Vagina (tissue), 2 donors: ENCODE data around the gene CARD11. TPM values are rescaled to one million over a fixed set of nuclear protein-coding genes. Genes with fewer than 3 reads are reported as not detected.

Experiments
- DNase-seq, 2 donors: peaks; one replicate each; pipeline ENCODE4 v3.0.0-alpha.2; 2017; ENCODE audit errors: extremely low spot score in 2 of 2
- H3K27ac ChIP-seq: fragments of 200-600 bp; sonication (generic); one replicate; pipeline ENCODE4 v1.5.1; 2019
- H3K27me3 ChIP-seq: fragments of 200-600 bp; sonication (generic); one replicate; pipeline ENCODE4 v1.5.1; 2019
- H3K36me3 ChIP-seq, 2 donors: fragments of 200-600 bp; sonication (generic); one replicate each; pipeline ENCODE4 v1.5.1; 2017 to 2019
- H3K4me1 ChIP-seq: fragments of 200-600 bp; sonication (generic); one replicate; pipeline ENCODE4 v1.5.1; 2019
- H3K4me3 ChIP-seq, 2 donors: fragments of 200-600 bp; sonication (generic); 1 replicate in 1 of 2; 2 replicates in 1 of 2; pipeline ENCODE4 v1.5.1; 2016 to 2019
- H3K9me3 ChIP-seq: fragments of 200-600 bp; sonication (generic); one replicate; pipeline ENCODE4 v1.5.1; 2019
- POLR2A ChIP-seq, 2 donors: fragments of 450-650 bp; IDR thresholded peaks; one replicate each; pipeline ENCODE4 v1.6.1; 2017; ENCODE audit warnings: antibody characterized with exemption in 2 of 2, mild to moderate bottlenecking in 2 of 2, moderate library complexity in 2 of 2
- POLR2AphosphoS5 ChIP-seq, 2 donors: sonication (generic); formaldehyde crosslinking; IDR thresholded peaks; one replicate each; pipeline ENCODE4 v1.9.0; 2017; ENCODE audit warnings: antibody characterized with exemption in 2 of 2, mild to moderate bottlenecking in 2 of 2, low read depth in 1 of 2; ENCODE audit not compliant: insufficient read depth in 1 of 2
- intact Hi-C: fragments of 100-400 bp; cut with DNase I; formaldehyde crosslinking; loops from one replicate; pipeline ENCODE4 v1.15.1; 2023
- total RNA-seq: library from RNA; depleted of rRNA; stranded (reverse); fragments of >200 nt; gene quantifications from one replicate; pipeline ENCODE4 v1.2.3, GENCODE V29; 2016
- TF ChIP-seq, protein P1 (sequence below), 3 experiments: fragments of 450-650 bp in 2 of 3; fragments of 200-600 bp in 1 of 3; sonication (generic) in 1 of 3; IDR thresholded peaks; one replicate each; pipeline ENCODE4 v1.5.1; 2017 to 2019; ENCODE audit warnings: antibody characterized with exemption in 3 of 3, mild to moderate bottlenecking in 2 of 3, moderate library complexity in 2 of 3

CARD11 gene
- total RNA-seq, 1 donor from 2014 or later = 2.9 TPM

DNA sequence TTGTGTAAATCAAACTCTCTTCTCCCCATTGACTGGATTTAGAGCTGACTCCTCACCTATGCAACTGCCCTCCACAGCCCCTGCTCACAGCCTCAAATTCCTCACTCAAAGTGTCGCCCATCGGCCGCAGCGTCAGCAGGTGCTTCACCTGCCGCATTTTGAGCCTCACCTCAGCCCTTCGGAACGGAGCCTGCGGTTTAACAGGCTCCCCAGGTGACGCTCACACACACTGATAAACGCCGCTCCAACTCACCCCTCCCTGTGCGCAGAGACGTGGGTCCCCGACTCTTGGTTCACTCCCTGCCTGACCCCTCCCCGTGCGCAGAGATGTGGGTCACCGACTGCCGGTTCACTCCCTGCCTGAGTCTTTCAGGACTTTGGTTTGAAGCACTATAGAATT lies 57.1 kb downstream of the CARD11 start:
- no peaks in the 10 kb centered on the region for H3K36me3 ChIP-seq
- no peak overlapping the region for H3K4me3 ChIP-seq
- no peak overlapping the region for H3K27ac ChIP-seq
- no peaks in the 10 kb centered on the region for H3K27me3 ChIP-seq
- DNase-seq = no peak
- intact Hi-C loops = no loop called here
- no peaks in the 10 kb centered on the region for H3K9me3 ChIP-seq
- H3K4me1 ChIP-seq = no peaks in the 10 kb centered on the region
- no peak for TF ChIP-seq POLR2AphosphoS5 (IDR thresholded peaks at IDR 0.05; ENCODE audit: insufficient read depth in 1 of 2, low read depth in 1 of 2)
- TF ChIP-seq, protein P1, sequence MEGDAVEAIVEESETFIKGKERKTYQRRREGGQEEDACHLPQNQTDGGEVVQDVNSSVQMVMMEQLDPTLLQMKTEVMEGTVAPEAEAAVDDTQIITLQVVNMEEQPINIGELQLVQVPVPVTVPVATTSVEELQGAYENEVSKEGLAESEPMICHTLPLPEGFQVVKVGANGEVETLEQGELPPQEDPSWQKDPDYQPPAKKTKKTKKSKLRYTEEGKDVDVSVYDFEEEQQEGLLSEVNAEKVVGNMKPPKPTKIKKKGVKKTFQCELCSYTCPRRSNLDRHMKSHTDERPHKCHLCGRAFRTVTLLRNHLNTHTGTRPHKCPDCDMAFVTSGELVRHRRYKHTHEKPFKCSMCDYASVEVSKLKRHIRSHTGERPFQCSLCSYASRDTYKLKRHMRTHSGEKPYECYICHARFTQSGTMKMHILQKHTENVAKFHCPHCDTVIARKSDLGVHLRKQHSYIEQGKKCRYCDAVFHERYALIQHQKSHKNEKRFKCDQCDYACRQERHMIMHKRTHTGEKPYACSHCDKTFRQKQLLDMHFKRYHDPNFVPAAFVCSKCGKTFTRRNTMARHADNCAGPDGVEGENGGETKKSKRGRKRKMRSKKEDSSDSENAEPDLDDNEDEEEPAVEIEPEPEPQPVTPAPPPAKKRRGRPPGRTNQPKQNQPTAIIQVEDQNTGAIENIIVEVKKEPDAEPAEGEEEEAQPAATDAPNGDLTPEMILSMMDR (IDR thresholded peaks at IDR 0.05) = no peak
- no peak for TF ChIP-seq POLR2A (IDR thresholded peaks at IDR 0.05)

DNA sequence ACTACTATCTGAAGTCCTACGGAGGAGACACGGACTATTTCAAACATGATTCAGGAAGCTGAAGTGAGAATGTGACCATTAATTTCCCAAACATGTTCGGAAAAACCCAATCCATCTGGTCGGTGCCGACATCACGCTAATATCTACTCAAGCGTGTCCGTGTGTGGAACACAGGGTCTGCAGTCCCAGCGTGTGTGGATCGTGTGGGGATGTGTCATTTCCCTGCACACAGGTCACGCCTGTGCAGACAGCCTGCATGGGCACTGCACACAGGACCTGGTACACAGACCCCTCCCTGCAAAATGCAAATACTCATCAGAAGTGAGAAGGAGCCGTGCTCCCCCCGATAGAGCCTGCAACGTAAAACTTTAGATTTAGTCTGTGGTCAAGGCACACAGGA lies 57.8 kb downstream of the CARD11 start:
- Histone ChIP-seq H3K4me3 (no peak overlapping the region), H3K27me3 (no peaks in the 10 kb centered on the region), H3K27ac (no peak overlapping the region), H3K4me1 (no peaks in the 10 kb centered on the region), H3K36me3 (no peaks in the 10 kb centered on the region), H3K9me3 (no peaks in the 10 kb centered on the region)
- DNase-seq = no peak
- TF ChIP-seq, protein P1 (IDR thresholded peaks at IDR 0.05) = no peak
- TF ChIP-seq POLR2AphosphoS5 (IDR thresholded peaks at IDR 0.05; ENCODE audit: insufficient read depth in 1 of 2, low read depth in 1 of 2) (no peak), POLR2A (IDR thresholded peaks at IDR 0.05) (no peak)
- intact Hi-C loops = no loop called here

DNA sequence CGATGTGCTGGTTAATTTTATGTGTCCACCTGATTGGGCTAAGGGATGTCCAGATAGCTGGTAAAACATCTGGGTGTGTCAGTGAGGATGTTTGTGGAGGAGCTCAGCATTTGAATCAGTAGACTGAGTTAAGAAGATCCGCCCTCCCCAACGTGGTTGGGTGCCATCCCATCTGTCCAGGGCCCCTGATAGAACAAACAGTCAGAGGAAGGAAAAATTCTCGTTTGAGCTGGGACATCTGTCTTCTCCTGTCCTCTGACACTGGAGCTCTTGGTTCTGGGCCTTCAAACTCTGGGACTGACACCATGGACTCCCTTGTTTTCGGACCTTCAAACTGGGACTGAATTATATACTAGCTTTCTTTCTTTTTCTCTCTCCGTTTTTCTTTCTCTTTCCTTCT lies 59.6 kb downstream of the CARD11 start:
- no peak overlapping the region for H3K27ac ChIP-seq
- H3K9me3 ChIP-seq = no peaks in the 10 kb centered on the region
- no peak overlapping the region for H3K4me3 ChIP-seq
- no peak for DNase-seq
- intact Hi-C loops = no loop called here
- H3K27me3 ChIP-seq = no peaks in the 10 kb centered on the region
- H3K36me3 ChIP-seq = no peaks in the 10 kb centered on the region
- H3K4me1 ChIP-seq = no peaks in the 10 kb centered on the region
- no peak for TF ChIP-seq POLR2AphosphoS5 (IDR thresholded peaks at IDR 0.05; ENCODE audit: insufficient read depth in 1 of 2, low read depth in 1 of 2)
- TF ChIP-seq POLR2A (IDR thresholded peaks at IDR 0.05) = no peak
- TF ChIP-seq, protein P1 (IDR thresholded peaks at IDR 0.05) = no peak

DNA sequence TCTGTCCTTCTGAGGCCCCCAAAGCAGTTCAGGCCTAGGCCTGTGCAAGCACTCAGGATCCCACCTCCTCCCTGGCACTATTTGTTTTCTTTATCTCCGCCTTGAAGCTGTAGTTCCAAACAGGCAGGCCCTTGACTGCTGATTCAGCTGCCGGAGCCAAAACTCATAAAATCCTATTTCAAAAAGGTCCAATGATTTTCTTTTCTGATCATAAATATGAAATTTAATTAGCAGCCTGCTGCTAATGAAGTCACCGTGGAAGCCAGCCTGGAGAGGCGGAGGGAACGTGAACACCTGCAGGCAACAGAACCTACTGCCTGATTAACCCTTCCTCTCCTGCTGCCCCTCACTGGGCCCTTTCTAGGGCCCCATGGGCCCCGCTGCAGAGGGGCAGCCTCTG lies 60.1 kb downstream of the CARD11 start:
- H3K27me3 ChIP-seq = no peaks in the 10 kb centered on the region
- intact Hi-C loops = no loop called here

DNA sequence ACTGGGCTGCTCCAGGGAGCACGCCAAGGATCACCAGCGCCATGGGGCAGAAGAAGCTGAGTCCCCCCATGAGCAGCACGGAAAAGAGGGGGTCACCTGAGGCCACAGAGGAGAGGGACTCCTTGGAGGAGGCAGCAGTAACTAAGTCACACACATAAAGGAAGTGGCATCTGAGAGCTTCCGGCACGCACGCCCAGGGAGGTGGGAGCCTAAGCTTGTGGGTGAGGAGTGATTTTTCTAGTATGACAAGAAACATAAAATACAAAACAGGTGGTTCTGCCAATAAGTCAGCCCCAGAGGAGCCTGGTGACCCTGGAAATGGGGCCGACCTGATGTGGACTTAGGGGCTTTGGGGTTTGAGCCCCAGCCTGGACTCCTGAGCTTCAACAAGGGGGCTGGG lies 60.8 kb downstream of the CARD11 start:
- Histone ChIP-seq H3K27me3 (no peaks in the 10 kb centered on the region), H3K36me3 (no peaks in the 10 kb centered on the region), H3K4me1 (no peaks in the 10 kb centered on the region), H3K4me3 (no peak overlapping the region), H3K9me3 (no peaks in the 10 kb centered on the region), H3K27ac (no peak overlapping the region)
- TF ChIP-seq POLR2AphosphoS5 (IDR thresholded peaks at IDR 0.05; ENCODE audit: insufficient read depth in 1 of 2, low read depth in 1 of 2) (no peak), POLR2A (IDR thresholded peaks at IDR 0.05) (no peak)
- TF ChIP-seq, protein P1 (IDR thresholded peaks at IDR 0.05) = no peak
- no peak for DNase-seq
- intact Hi-C loops = no loop called here

More for the DNA sequence above, 60.1 kb downstream of the CARD11 start:
- H3K9me3 ChIP-seq = no peaks in the 10 kb centered on the region
- TF ChIP-seq, protein P1 (IDR thresholded peaks at IDR 0.05) = no peak
- no peak for TF ChIP-seq POLR2A (IDR thresholded peaks at IDR 0.05)
- TF ChIP-seq POLR2AphosphoS5 (IDR thresholded peaks at IDR 0.05; ENCODE audit: insufficient read depth in 1 of 2, low read depth in 1 of 2) = no peak
- H3K36me3 ChIP-seq = no peaks in the 10 kb centered on the region
- no peak overlapping the region for H3K4me3 ChIP-seq
- DNase-seq = no peak
- H3K27ac ChIP-seq = no peak overlapping the region
- no peaks in the 10 kb centered on the region for H3K4me1 ChIP-seq
